Endothelial cell (in vitro differentiated cells): ENCODE measurements around the gene SH3RF3. TPM values are rescaled to one million over a fixed set of nuclear protein-coding genes. Genes with fewer than 3 reads are reported as not detected.

Experiments used
- DNase-seq: peaks from one replicate; pipeline ENCODE4 v3.0.0; 2021; ENCODE audit warnings: low spot score
- H3K27ac Mint-ChIP-seq: one replicate; pipeline ENCODE4 v1.8.0; 2021; ENCODE audit warnings: mixed read lengths, inconsistent platforms; ENCODE audit not compliant: unreplicated experiment
- H3K27me3 Mint-ChIP-seq: one replicate; pipeline ENCODE4 v1.8.0; 2021; ENCODE audit warnings: mild to moderate bottlenecking, moderate library complexity, mixed read lengths, inconsistent platforms; ENCODE audit not compliant: unreplicated experiment
- H3K36me3 Mint-ChIP-seq: one replicate; pipeline ENCODE4 v1.8.0; 2021; ENCODE audit warnings: mild to moderate bottlenecking, low read depth, mixed read lengths, inconsistent platforms; ENCODE audit not compliant: unreplicated experiment
- H3K4me1 Mint-ChIP-seq: one replicate; pipeline ENCODE4 v1.8.0; 2021; ENCODE audit warnings: mild to moderate bottlenecking, mixed read lengths, inconsistent platforms; ENCODE audit not compliant: unreplicated experiment
- H3K4me3 Mint-ChIP-seq: one replicate; pipeline ENCODE4 v1.8.0; 2021; ENCODE audit warnings: mild to moderate bottlenecking, mixed read lengths, inconsistent platforms; ENCODE audit not compliant: unreplicated experiment
- H3K9me3 Mint-ChIP-seq: one replicate; pipeline ENCODE4 v1.8.0; 2021; ENCODE audit warnings: mixed read lengths, inconsistent platforms; ENCODE audit not compliant: unreplicated experiment
- total RNA-seq: library from RNA; stranded (reverse); fragmentation: NEBNext Ultra II Directional; extraction: Animal tissue kit (Norgen Biotek cat#: 25700); gene quantifications from one replicate; pipeline ENCODE4 v1.2.1, GENCODE V29; 2021; ENCODE audit not compliant: unreplicated experiment
- TF ChIP-seq, protein P1 (sequence below): fragments of 200-600 bp; sonication (generic); IDR thresholded peaks from one replicate; pipeline ENCODE4 v1.5.0; 2021; ENCODE audit warnings: antibody characterized with exemption; ENCODE audit not compliant: unreplicated experiment

Gene SH3RF3
- total RNA-seq, 1 donor from 2014 or later, result 12.8 TPM

DNA sequence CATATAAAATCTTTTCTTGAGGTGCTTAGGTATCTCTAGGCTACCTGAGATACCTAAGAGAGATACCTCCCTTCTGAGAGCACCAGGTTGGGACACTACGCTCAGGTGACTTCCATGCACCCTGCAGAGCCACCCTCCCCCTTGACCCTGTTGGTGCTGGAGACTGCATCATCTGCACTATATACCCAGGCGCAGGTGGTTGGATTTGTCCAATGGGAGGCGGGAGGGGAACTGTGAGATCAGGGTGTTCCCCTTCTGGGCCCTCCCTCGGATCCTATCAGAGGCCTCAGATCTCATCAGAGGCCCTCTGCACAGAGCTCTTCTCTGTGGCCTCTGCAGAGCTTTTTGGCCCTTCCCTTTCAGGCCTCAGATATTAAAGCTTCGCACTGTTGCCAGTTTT lies 158.4 kb downstream of the SH3RF3 start:
- no peak overlapping the region for H3K4me3 Mint-ChIP-seq
- H3K4me1 Mint-ChIP-seq, result peaks cover 9% of the 10 kb centered on the region
- DNase-seq, result no peak
- H3K27me3 Mint-ChIP-seq, result no peaks in the 10 kb centered on the region
- H3K36me3 Mint-ChIP-seq, result no peaks in the 10 kb centered on the region
- TF ChIP-seq, protein P1, sequence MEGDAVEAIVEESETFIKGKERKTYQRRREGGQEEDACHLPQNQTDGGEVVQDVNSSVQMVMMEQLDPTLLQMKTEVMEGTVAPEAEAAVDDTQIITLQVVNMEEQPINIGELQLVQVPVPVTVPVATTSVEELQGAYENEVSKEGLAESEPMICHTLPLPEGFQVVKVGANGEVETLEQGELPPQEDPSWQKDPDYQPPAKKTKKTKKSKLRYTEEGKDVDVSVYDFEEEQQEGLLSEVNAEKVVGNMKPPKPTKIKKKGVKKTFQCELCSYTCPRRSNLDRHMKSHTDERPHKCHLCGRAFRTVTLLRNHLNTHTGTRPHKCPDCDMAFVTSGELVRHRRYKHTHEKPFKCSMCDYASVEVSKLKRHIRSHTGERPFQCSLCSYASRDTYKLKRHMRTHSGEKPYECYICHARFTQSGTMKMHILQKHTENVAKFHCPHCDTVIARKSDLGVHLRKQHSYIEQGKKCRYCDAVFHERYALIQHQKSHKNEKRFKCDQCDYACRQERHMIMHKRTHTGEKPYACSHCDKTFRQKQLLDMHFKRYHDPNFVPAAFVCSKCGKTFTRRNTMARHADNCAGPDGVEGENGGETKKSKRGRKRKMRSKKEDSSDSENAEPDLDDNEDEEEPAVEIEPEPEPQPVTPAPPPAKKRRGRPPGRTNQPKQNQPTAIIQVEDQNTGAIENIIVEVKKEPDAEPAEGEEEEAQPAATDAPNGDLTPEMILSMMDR, result no peak
- no peak overlapping the region for H3K27ac Mint-ChIP-seq
- H3K9me3 Mint-ChIP-seq, result no peaks in the 10 kb centered on the region

DNA sequence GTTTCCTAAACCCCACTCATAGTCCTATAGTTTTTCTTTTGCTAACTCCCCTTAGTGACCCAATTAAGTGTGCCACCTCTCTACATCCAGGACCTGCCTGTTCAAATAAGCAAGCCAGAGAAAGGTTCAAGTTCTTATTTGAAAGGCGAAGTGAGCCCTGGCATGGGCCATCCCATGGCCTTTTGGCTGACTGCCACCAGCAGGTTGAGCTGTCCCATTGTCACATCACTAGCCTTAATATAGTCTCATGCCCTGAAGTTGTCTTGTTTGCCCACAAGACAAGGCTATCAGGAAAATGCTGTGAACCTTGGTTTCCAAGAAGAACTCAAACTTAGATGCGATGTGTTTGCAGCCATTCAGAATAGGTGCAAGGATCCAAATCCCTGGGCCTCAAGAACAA lies 158.8 kb downstream of the SH3RF3 start:
- H3K9me3 Mint-ChIP-seq, result no peaks in the 10 kb centered on the region
- no peaks in the 10 kb centered on the region for H3K36me3 Mint-ChIP-seq
- no peaks in the 10 kb centered on the region for H3K27me3 Mint-ChIP-seq
- no peak overlapping the region for H3K4me3 Mint-ChIP-seq
- H3K27ac Mint-ChIP-seq, result no peak overlapping the region
- no peak for DNase-seq
- peaks cover 9% of the 10 kb centered on the region for H3K4me1 Mint-ChIP-seq
- TF ChIP-seq, protein P1, result no peak

DNA sequence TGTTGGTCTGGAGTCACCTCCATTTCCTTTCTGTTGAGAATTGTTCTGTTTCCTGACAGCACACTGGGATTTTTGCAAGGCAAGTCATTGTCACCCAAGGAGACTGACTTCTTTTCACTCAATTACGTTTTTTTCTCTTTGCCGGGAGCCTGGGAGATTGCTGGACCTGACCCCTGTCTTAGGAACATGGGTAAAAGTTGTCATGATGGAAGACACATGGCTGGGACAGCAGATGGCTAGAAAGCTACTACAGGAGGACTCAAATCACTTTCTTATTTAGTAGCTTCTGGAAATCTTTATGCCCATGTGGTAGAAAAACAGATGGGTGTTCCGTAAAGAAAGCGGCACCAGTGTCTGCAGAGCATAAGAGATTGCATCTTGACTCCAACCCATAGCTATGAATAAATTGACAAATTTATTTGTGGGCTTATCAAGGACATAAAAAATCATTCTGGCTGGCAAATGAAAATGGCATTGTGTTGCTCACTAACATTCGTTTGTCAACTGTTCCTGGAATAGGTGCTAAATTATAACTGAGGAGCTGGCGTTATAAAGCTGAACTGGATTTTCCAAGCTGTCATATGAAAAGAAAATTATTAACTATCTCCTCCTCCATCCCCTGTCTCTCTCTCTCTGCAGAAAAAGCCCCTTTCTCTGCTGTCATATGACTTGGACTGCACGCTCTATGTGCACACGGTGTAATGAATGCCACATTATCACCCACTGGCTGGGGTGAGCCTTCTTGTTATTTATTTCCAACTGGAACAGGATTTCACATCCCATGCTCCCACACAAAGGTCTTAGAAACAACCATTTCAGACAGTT lies 159.8 kb downstream of the SH3RF3 start:
- H3K27ac Mint-ChIP-seq, result no peak overlapping the region
- TF ChIP-seq, protein P1, result no peak
- peaks cover 9% of the 10 kb centered on the region for H3K4me1 Mint-ChIP-seq
- H3K9me3 Mint-ChIP-seq, result no peaks in the 10 kb centered on the region
- H3K4me3 Mint-ChIP-seq, result no peak overlapping the region
- no peak for DNase-seq
- H3K36me3 Mint-ChIP-seq, result peaks cover under 1% of the 10 kb centered on the region
- H3K27me3 Mint-ChIP-seq, result no peaks in the 10 kb centered on the region

DNA sequence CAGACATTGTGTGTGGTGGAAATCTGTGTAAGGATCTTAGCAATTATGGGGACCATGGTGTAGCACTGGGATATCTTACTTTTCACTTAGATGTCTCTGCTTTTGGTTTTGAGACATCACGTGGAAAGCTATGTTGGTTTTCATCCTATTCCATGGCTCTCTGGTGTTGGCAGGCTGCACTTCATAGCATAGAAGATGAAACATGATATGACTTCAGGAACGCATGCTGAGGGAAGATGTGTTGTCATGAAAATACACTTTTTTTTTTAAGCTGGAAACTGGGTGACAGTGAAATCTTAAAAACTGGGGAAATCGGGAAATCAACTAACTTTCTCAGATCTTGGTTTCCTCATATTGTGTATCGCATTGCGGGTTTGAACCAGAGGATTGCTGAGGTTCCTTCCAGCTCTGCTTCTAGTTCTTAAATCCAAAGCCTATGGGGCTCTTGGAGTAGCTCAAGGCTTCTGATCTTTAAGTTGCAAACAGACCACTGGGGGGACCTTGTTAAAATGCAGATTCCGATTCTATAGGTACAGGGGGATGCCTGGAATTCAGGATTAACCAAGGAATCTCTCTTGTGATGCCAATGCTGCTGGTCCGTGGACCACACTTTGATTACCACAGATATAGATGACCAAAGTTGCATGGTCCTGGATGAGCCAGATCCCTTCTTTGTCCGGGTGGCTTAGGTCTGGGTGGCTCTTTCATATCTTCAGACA lies 160.7 kb downstream of the SH3RF3 start:
- Mint-ChIP-seq H3K4me3 (no peak overlapping the region), H3K4me1 (peaks cover 11% of the 10 kb centered on the region), H3K9me3 (no peaks in the 10 kb centered on the region), H3K27ac (no peak overlapping the region), H3K27me3 (no peaks in the 10 kb centered on the region), H3K36me3 (peaks cover 4% of the 10 kb centered on the region)
- TF ChIP-seq, protein P1, result no peak
- no peak for DNase-seq
